K562 (cell line): Measurements from ENCODE around the gene SNX20. TPM values are rescaled to one million over a fixed set of nuclear protein-coding genes. Genes with fewer than 3 reads are reported as not detected.

Experiments used
- ATAC-seq: fragments of 200-7000 bp; cut with Tn5 transposase; 3 replicates; pipeline ENCODE4 v1.9.1; 2020; ENCODE audit warnings: moderate library complexity
- BruUV-seq: library from RNA; stranded (reverse); fragments of 400-500 nt; replicated peaks from 2 replicates; lab custom pipeline; 2021; lab: Mats Ljungman, UMichigan
- CTCF ChIA-PET: fragments of 300-600 bp; formaldehyde crosslinking; extraction: SDS; loops from one replicate; lab custom pipeline; 2021; ENCODE audit warnings: low intra/inter-chr PET ratio; lab: Yijun Ruan, JAX
- POLR2A ChIA-PET: fragments of 300-600, 350-650 bp; sonication (Branson Sonifier 250); formaldehyde crosslinking; extraction: SDS; loops from one replicate; lab custom pipeline; 2021; ENCODE audit warnings: antibody characterized with exemption, inconsistent platforms; lab: Yijun Ruan, JAX
- DNase-seq, 4 experiments: peaks; one replicate each; pipeline versions ENCODE4 v3.0.0 to v3.0.0-alpha.2; 2011 to 2018; ENCODE audit warnings: low spot score in 3 of 4, mixed read lengths in 3 of 4; ENCODE audit errors: extremely low read depth in 1 of 4
- FAIRE-seq: peaks from 2 replicates; lab custom pipeline; 2011; peaks lifted over from hg19 to GRCh38; lab: Jason Lieb, UNC
- H2AFZ ChIP-seq: 2 replicates; pipeline ENCODE4 v1.6.0; 2011; ENCODE audit warnings: low read depth, low read length, control low read depth, inconsistent platforms
- H3K27ac ChIP-seq: fragments of 200-600 bp; 3 replicates; pipeline ENCODE4 v1.8.0; 2011; ENCODE audit warnings: low read depth, mild to moderate bottlenecking, control low read depth, inconsistent platforms, low read length, moderate library complexity, mixed read lengths; ENCODE audit errors: extremely low read depth
- H3K27me3 ChIP-seq, 2 experiments: fragments of 300-600 bp in 1 of 2; 2 replicates in 1 of 2; 3 replicates in 1 of 2; pipeline versions ENCODE4 v1.6.0 to v1.8.0; 2011; ENCODE audit warnings: inconsistent platforms in 2 of 2, low read length in 2 of 2, mild to moderate bottlenecking in 1 of 2, mixed read lengths in 1 of 2, moderate library complexity in 1 of 2; ENCODE audit not compliant: control insufficient read depth in 2 of 2, insufficient read depth in 2 of 2
- H3K36me3 ChIP-seq: fragments of 300-600 bp; 3 replicates; pipeline ENCODE4 v1.8.0; 2011; ENCODE audit warnings: mild to moderate bottlenecking, low read length, inconsistent platforms; ENCODE audit not compliant: control insufficient read depth, insufficient read depth
- H3K4me1 ChIP-seq, 2 experiments: fragments of 200-600 bp in 1 of 2; replicated peaks in 1 of 2; 2 replicates in 1 of 2; 3 replicates in 1 of 2; pipeline versions ENCODE4 v1.5.1 to v1.8.0; 2011; ENCODE audit warnings: inconsistent platforms in 2 of 2, low read length in 2 of 2, mild to moderate bottlenecking in 1 of 2, mixed read lengths in 1 of 2, moderate library complexity in 1 of 2; ENCODE audit not compliant: control insufficient read depth in 2 of 2, insufficient read depth in 2 of 2
- H3K4me2 ChIP-seq: 2 replicates; pipeline ENCODE4 v1.6.1; 2011; ENCODE audit warnings: low read length, control low read depth, inconsistent platforms, mixed read lengths; ENCODE audit not compliant: insufficient read depth
- H3K4me3 ChIP-seq: fragments of 200-600 bp; sonication (generic), shearing (Covaris generic); 2 replicates; pipeline ENCODE4 v1.5.1; 2016; ENCODE audit warnings: control low read depth, inconsistent platforms
- H3K79me2 ChIP-seq: fragments of 200-600 bp; 3 replicates; pipeline ENCODE4 v1.8.0; 2011; ENCODE audit warnings: low read length, inconsistent platforms; ENCODE audit not compliant: control insufficient read depth, insufficient read depth
- H3K9ac ChIP-seq, 2 experiments: 2 replicates each; pipeline versions ENCODE4 v1.6.0 to v1.6.1; 2011; ENCODE audit warnings: low read depth in 2 of 2, low read length in 2 of 2, control low read depth in 1 of 2, inconsistent platforms in 1 of 2, mild to moderate bottlenecking in 1 of 2, mixed read lengths in 1 of 2; ENCODE audit not compliant: insufficient read depth in 1 of 2
- H3K9me1 ChIP-seq: one replicate; pipeline ENCODE4 v1.6.0; 2011; ENCODE audit warnings: inconsistent platforms, mild to moderate bottlenecking, low read length, moderate library complexity; ENCODE audit not compliant: control insufficient read depth, insufficient read depth
- H3K9me3 ChIP-seq: replicated peaks from 2 replicates; pipeline ENCODE4 v1.5.1; 2011; ENCODE audit warnings: low read depth, low read length, inconsistent platforms; ENCODE audit not compliant: control insufficient read depth, insufficient read depth
- H4K20me1 ChIP-seq: replicated peaks from 2 replicates; pipeline ENCODE4 v1.6.1; 2011; ENCODE audit warnings: low read length, inconsistent platforms, mixed read lengths; ENCODE audit not compliant: control insufficient read depth, insufficient read depth
- ELF1 ChIP-seq: fragments of 200-800 bp; sonication (Bioruptor generic); IDR thresholded peaks from 2 replicates; pipeline ENCODE4 v1.6.1; 2016; ENCODE audit warnings: missing genetic modification characterization, missing compliant biosample characterization
- EP400 ChIP-seq: fragments of 450-650 bp; IDR thresholded peaks from 2 replicates; pipeline ENCODE4 v1.6.1; 2017; ENCODE audit warnings: antibody characterized with exemption, mild to moderate bottlenecking, moderate library complexity
- HDAC1 ChIP-seq, 2 experiments: fragments of 450-650 bp; IDR thresholded peaks; 2 replicates each; pipeline ENCODE4 v1.6.1; 2016 to 2017; ENCODE audit warnings: inconsistent platforms in 1 of 2, mild to moderate bottlenecking in 1 of 2, moderate library complexity in 1 of 2
- MYC ChIP-seq, 2 experiments: fragments of 250-450 bp in 1 of 2; sonication (Bioruptor Pico) in 1 of 2; IDR thresholded peaks; 2 replicates each; pipeline versions ENCODE4 v1.5.1 to v1.6.1; 2012 to 2021; ENCODE audit warnings: low read depth in 2 of 2, borderline replicate concordance in 1 of 2, improper control_type of control experiment in 1 of 2, low read length in 1 of 2, mild to moderate bottlenecking in 1 of 2, moderate library complexity in 1 of 2
- SMC3 ChIP-seq: conservative IDR thresholded peaks from 2 replicates; pipeline ENCODE4 v1.6.1; 2011; ENCODE audit warnings: low read depth, low read length, improper control_type of control experiment; ENCODE audit not compliant: insufficient read depth
- TGIF2 ChIP-seq: sonication (generic); formaldehyde crosslinking; IDR thresholded peaks from 2 replicates; pipeline ENCODE4 v1.8.1; 2022; ENCODE audit warnings: mild to moderate bottlenecking, missing genetic modification reagents, moderate library complexity
- TOE1 ChIP-seq, 2 experiments: fragments of 450-650 bp in 1 of 2; sonication (generic) in 1 of 2; formaldehyde crosslinking in 1 of 2; IDR thresholded peaks; 2 replicates each; pipeline versions ENCODE4 v1.7.1 to v1.8.0; 2016 to 2022; ENCODE audit warnings: borderline replicate concordance in 2 of 2, mild to moderate bottlenecking in 2 of 2, antibody characterized with exemption in 1 of 2, inconsistent platforms in 1 of 2, low read depth in 1 of 2, missing genetic modification reagents in 1 of 2, moderate library complexity in 1 of 2
- ZFP36 ChIP-seq: fragments of 150-350 bp; IDR thresholded peaks from 2 replicates; pipeline ENCODE4 v1.6.1; 2018; ENCODE audit warnings: low read length, low read depth; ENCODE audit not compliant: partially characterized antibody
- WGBS: fragments of 100-300 bp; shearing (Covaris generic); methylation state at CpG from one replicate; pipeline ENCODE4 v1.1.6; 2016; ENCODE audit warnings: low coverage, mixed read lengths; ENCODE audit not compliant: insufficient coverage; ENCODE audit errors: missing lambda C conversion rate; 5-methylcytosine and 5-hydroxymethylcytosine counted together
- in situ Hi-C: fragments of 300-500 bp; cut with MboI; formaldehyde crosslinking; loops from 4 replicates; pipeline ENCODE4 v1.15.0; 2018; ENCODE audit warnings: inconsistent platforms, mixed read lengths
- intact Hi-C: fragments of 100-400 bp; cut with micrococcal nuclease; formaldehyde crosslinking; loops from 2 replicates; pipeline ENCODE4 v1.14.2; 2022
- polyA plus RNA-seq, 8 experiments: library from polyadenylated mRNA; depleted of rRNA in 4 of 8; stranded (reverse) in 5 of 8; unstranded in 3 of 8; fragments of >200 nt; fragmentation: Nextera tagmentation in 2 of 8; fragmentation: Illumina TruSeq in 1 of 8; extraction: Ambion mirVana in 2 of 8; extraction: Trizol in 1 of 8; gene quantifications; 2 replicates each; pipeline versions ENCODE4 v1.2.1 to v1.2.3, GENCODE V29; 2011 to 2014; ENCODE audit warnings: inconsistent platforms in 1 of 8, missing spikeins in 1 of 8
- total RNA-seq, 7 experiments: library from RNA; depleted of rRNA in 6 of 7; stranded (reverse); fragments of >200 nt in 6 of 7; fragmentation: Illumina TruSeq in 2 of 7; extraction: Trizol in 2 of 7; gene quantifications; 2 replicates each; pipeline versions ENCODE4 v1.2.1 to v1.2.3, GENCODE V29; 2011 to 2021; ENCODE audit warnings: low replicate concordance in 1 of 7
- TF ChIP-seq, protein P1 (sequence below): sonication (generic); formaldehyde crosslinking; IDR thresholded peaks from 2 replicates; pipeline ENCODE4 v1.5.0; 2020; ENCODE audit warnings: missing genetic modification reagents
- TF ChIP-seq, protein P2 (sequence below): fragments of 250-450 bp; sonication (Bioruptor Pico); IDR thresholded peaks from 2 replicates; pipeline ENCODE4 v1.5.0; 2021; ENCODE audit warnings: mild to moderate bottlenecking, borderline replicate concordance

Gene SNX20
- total and polyA plus RNA-seq, 9 of the 15 experiments (the other 6 are each of a cell fraction or from before 2014, with no cell fraction given), result 0.04 to 0.07 TPM; not detected in 7

DNA sequence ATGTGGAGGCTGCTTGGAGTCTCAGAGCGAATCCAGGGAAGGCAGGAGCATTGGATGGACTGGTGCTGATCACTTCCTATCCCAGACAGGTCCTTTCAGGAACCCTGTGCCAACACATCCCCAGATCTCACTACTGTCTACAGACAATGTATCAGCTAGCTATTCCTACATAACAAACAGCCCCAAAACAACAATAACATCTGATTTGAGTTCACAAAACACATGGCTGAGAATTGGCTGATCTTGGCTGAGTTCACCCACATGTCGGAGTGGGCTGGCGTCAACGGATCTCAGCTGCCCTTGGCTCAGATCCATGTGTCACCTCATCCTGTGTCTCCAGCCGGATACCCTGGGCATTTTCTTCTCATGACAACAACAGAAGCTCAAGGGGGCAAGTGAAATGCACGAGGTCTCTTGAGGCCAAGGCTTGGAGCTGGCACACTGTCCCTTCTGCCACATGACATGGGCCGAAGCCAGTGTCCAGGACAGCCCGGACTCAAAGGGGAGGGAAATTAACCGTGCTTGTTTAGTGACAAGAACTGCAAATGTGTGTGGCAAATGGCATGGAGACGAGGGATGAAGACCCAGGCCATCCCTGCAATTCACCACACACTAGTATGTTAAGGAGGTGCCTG lies 18.7 kb downstream of the SNX20 start:
- TF ChIP-seq SMC3, result no peak
- H3K4me3 ChIP-seq, result no peak overlapping the region
- POLR2A ChIA-PET, result no interaction called here
- CTCF ChIA-PET, result no interaction called here
- intact Hi-C loops, result loop anchor here (10.0 kb wide), 1 partner anchor 68 kb away; no protein-coding TSS in a partner anchor
- no peak overlapping the region for H2AFZ ChIP-seq
- no peaks in the 10 kb centered on the region for H3K79me2 ChIP-seq
- BruUV-seq, result no TSS peak
- peaks cover 4 to 14% of the 10 kb centered on the region in 2 experiments; a peak in 3 of 5 replicates for H3K27me3 ChIP-seq
- H3K4me2 ChIP-seq, result no peak overlapping the region
- H3K27ac ChIP-seq, result no peak overlapping the region
- in situ Hi-C loops, result loop anchor here (10.0 kb wide), 1 partner anchor 288 kb away; no protein-coding TSS in a partner anchor
- no peak for DNase-seq
- H3K9me1 ChIP-seq, result no peaks in the 10 kb centered on the region
- H4K20me1 ChIP-seq, result no peaks in the 10 kb centered on the region
- 1% methylated on average over 10 of the region's 10 CpGs for WGBS
- H3K36me3 ChIP-seq, result no peaks in the 10 kb centered on the region
- H3K9ac ChIP-seq, result no peak overlapping the region
- no peaks in the 10 kb centered on the region for H3K9me3 ChIP-seq
- no peak for FAIRE-seq
- no peak for ATAC-seq
- H3K4me1 ChIP-seq, result peaks cover 0 to 5% of the 10 kb centered on the region in 2 experiments; a peak in 2 of 5 replicates

DNA sequence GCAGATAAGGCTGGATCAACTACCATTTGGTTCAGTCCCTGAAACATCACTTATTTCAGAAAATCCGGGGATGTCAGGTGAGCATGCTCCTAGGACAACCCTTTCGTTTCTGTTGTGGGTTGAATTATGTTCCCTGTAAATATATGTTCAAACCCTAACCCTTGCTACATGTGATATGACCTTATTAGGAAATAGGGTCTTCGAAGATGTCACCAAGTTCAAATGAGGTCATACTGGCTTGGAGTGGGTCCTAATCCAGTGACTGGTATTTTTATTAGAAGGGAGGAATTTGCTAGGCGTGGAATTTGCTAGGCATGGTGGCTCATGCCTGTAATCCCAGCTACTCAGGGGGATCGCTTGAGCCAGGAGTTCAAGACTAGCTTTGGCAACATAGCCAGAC lies 21.3 kb downstream of the SNX20 start:
- H3K9me1 ChIP-seq, result no peaks in the 10 kb centered on the region
- H3K4me3 ChIP-seq, result no peak overlapping the region
- FAIRE-seq, result no peak
- 0 out of 2 replicates have a peak, but pooled peaks cover 3% of the 10 kb centered on the region for H4K20me1 ChIP-seq
- in situ Hi-C loops, result loop anchor here (10.0 kb wide), 1 partner anchor 285 kb away; no protein-coding TSS in a partner anchor
- no peaks in the 10 kb centered on the region for H3K9me3 ChIP-seq
- TF ChIP-seq, protein P1, sequence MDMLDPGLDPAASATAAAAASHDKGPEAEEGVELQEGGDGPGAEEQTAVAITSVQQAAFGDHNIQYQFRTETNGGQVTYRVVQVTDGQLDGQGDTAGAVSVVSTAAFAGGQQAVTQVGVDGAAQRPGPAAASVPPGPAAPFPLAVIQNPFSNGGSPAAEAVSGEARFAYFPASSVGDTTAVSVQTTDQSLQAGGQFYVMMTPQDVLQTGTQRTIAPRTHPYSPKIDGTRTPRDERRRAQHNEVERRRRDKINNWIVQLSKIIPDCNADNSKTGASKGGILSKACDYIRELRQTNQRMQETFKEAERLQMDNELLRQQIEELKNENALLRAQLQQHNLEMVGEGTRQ (CRISPR knock-in tag), result no peak
- TF ChIP-seq, protein P2, sequence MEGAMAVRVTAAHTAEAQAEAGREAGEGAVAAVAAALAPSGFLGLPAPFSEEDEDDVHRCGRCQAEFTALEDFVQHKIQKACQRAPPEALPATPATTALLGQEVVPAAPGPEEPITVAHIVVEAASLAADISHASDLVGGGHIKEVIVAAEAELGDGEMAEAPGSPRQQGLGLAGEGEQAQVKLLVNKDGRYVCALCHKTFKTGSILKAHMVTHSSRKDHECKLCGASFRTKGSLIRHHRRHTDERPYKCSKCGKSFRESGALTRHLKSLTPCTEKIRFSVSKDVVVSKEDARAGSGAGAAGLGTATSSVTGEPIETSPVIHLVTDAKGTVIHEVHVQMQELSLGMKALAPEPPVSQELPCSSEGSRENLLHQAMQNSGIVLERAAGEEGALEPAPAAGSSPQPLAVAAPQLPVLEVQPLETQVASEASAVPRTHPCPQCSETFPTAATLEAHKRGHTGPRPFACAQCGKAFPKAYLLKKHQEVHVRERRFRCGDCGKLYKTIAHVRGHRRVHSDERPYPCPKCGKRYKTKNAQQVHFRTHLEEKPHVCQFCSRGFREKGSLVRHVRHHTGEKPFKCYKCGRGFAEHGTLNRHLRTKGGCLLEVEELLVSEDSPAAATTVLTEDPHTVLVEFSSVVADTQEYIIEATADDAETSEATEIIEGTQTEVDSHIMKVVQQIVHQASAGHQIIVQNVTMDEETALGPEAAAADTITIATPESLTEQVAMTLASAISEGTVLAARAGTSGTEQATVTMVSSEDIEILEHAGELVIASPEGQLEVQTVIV (CRISPR knock-in tag), result no peak
- no peak for TF ChIP-seq ELF1 (tag)
- TF ChIP-seq ZFP36, result no peak
- no peak for TF ChIP-seq HDAC1 (IDR thresholded peaks at IDR 0.05)
- TF ChIP-seq TGIF2, result no peak
- no peak for TF ChIP-seq MYC (IDR thresholded peaks at IDR 0.05; ENCODE audit: low read depth, low read length)
- no peak for TF ChIP-seq MYC (CRISPR knock-in tag; IDR thresholded peaks at IDR 0.05; ENCODE audit: borderline replicate concordance, low read depth)
- no peak for TF ChIP-seq TOE1 (IDR thresholded peaks at IDR 0.05; ENCODE audit: borderline replicate concordance)
- no peak for TF ChIP-seq TOE1 (CRISPR knock-in tag; IDR thresholded peaks at IDR 0.05; ENCODE audit: borderline replicate concordance, low read depth)
- TF ChIP-seq EP400, result no peak
- no peak for DNase-seq
- ChIA-PET CTCF (no interaction called here), POLR2A (no interaction called here)
- H3K79me2 ChIP-seq, result no peaks in the 10 kb centered on the region
- peaks cover 0 to under 1% of the 10 kb centered on the region in 2 experiments; a peak in 2 of 5 replicates for H3K4me1 ChIP-seq
- ATAC-seq, result no peak
- no TSS peak for BruUV-seq
- peaks cover 4 to 19% of the 10 kb centered on the region in 2 experiments; a peak in 3 of 5 replicates for H3K27me3 ChIP-seq
- H3K9ac ChIP-seq, result no peak overlapping the region
- no peak overlapping the region for H3K27ac ChIP-seq
- H2AFZ ChIP-seq, result no peak overlapping the region
- WGBS, result 5% methylated on average over 5 of the region's 5 CpGs
- H3K36me3 ChIP-seq, result no peaks in the 10 kb centered on the region
- intact Hi-C loops, result loop anchor here (10.0 kb wide), 1 partner anchor 65 kb away; no protein-coding TSS in a partner anchor
- H3K4me2 ChIP-seq, result no peak overlapping the region
